Measurements from ENCODE around the gene HBS1L. TPM values are rescaled to one million over a fixed set of nuclear protein-coding genes. Genes with fewer than 3 reads are reported as not detected.
"Not testable (repeated sequence)": the region's sequence is repeated elsewhere in the genome, so short reads cannot be mapped to it uniquely, and the experiment has no call there.

Gene HBS1L
- total RNA-seq, 1 experiment from 2014 or later: 97.0 TPM

DNA sequence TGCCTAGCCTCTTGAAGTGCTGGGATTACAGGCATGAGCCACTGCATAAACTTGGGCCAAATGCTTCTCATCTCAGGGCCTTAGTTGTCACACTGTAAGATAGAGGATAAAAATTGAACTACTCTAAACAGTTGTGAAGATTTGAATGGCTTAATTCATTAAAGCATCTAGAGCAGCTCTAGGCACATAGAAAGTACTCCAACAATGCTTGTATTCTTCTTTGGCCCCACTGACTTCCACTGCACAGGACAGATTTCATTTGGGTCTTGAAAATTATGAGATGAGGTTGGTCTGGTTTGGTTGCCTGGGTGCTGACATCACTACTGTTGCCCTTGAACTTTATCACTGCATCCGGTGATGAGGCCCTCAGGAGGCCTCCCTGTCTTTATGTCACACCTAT, 10.0 kb upstream of the HBS1L start:
- ChIA-PET POLR2A (interaction anchor here (3.2 kb wide), 1 partner anchor 10 kb away, joined by 14 read pairs; the partner anchor contains the start of gene HBS1L), CTCF (no interaction called here)
- no TSS peak for BruUV-seq (replicated peaks)
- Mint-ChIP-seq H3K9me3 (ENCODE audit: unreplicated experiment) (no peaks in the 10 kb centered on the region), H3K27ac (ENCODE audit: low read depth, unreplicated experiment) (no peak overlapping the region), H3K4me1 (ENCODE audit: insufficient read depth, unreplicated experiment) (no peaks in the 10 kb centered on the region), H3K36me3 (ENCODE audit: insufficient read depth, unreplicated experiment) (no peaks in the 10 kb centered on the region), H3K27me3 (ENCODE audit: insufficient read depth, unreplicated experiment) (peaks cover 20% of the 10 kb centered on the region), H3K4me3 (ENCODE audit: unreplicated experiment) (no peak overlapping the region)
- no peak for DNase-seq (ENCODE audit: unreplicated experiment)
- intact Hi-C loops (cut with micrococcal nuclease): no loop called here
- TF ChIP-seq, protein P1, sequence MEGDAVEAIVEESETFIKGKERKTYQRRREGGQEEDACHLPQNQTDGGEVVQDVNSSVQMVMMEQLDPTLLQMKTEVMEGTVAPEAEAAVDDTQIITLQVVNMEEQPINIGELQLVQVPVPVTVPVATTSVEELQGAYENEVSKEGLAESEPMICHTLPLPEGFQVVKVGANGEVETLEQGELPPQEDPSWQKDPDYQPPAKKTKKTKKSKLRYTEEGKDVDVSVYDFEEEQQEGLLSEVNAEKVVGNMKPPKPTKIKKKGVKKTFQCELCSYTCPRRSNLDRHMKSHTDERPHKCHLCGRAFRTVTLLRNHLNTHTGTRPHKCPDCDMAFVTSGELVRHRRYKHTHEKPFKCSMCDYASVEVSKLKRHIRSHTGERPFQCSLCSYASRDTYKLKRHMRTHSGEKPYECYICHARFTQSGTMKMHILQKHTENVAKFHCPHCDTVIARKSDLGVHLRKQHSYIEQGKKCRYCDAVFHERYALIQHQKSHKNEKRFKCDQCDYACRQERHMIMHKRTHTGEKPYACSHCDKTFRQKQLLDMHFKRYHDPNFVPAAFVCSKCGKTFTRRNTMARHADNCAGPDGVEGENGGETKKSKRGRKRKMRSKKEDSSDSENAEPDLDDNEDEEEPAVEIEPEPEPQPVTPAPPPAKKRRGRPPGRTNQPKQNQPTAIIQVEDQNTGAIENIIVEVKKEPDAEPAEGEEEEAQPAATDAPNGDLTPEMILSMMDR (IDR thresholded peaks at IDR 0.05; ENCODE audit: unreplicated experiment): no peak

DNA sequence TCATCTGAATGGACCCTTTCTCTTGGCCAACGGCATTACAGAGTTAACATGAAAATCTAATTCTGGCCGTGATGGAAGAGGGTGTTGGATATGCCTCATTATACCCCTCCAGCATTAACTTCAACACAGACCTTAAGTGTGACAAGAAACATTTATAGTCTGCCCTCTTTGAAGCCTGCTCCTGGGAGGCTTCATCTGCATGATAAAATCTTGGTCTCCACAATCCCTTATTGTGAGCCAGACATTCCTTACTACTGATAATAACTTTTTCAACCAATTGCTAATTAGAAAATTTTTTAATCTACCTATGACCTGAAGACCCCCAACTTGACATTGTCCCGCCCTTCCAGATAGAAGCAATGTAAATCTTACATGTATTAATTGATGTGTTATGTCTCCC, 9.3 kb upstream of the HBS1L start:
- ChIA-PET POLR2A (interaction anchor here (3.2 kb wide), 1 partner anchor 9 kb away, joined by 14 read pairs; the partner anchor contains the start of gene HBS1L), CTCF (no interaction called here)
- Mint-ChIP-seq H3K36me3 (ENCODE audit: insufficient read depth, unreplicated experiment) (no peaks in the 10 kb centered on the region), H3K27ac (ENCODE audit: low read depth, unreplicated experiment) (no peak overlapping the region), H3K9me3 (ENCODE audit: unreplicated experiment) (no peaks in the 10 kb centered on the region), H3K27me3 (ENCODE audit: insufficient read depth, unreplicated experiment) (peaks cover 22% of the 10 kb centered on the region), H3K4me1 (ENCODE audit: insufficient read depth, unreplicated experiment) (no peaks in the 10 kb centered on the region), H3K4me3 (ENCODE audit: unreplicated experiment) (no peak overlapping the region)
- intact Hi-C loops (cut with micrococcal nuclease): no loop called here
- DNase-seq (ENCODE audit: unreplicated experiment): no peak
- TF ChIP-seq, protein P1 (IDR thresholded peaks at IDR 0.05; ENCODE audit: unreplicated experiment): no peak
- BruUV-seq (replicated peaks): no TSS peak

DNA sequence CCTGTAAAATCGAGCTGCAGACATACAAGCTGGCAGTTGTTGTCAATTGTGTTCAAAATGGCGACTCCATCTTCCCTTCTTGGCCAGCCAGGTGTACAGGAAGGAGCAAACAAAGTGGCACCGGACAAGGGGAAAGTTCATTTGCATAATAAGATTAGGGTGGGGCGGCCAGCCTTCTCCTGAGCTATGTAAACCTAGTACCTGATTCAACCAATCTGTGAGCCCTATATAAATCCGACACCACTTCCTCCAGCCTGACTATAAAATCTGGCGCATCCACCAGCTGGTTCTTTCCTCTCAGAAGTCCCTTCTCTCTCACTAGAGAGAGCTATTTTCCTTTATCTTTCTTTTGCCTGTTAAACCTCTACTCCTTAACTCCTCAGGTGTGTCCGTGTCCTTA, 8.1 kb upstream of the HBS1L start:
- ChIA-PET POLR2A (interaction anchor here (3.2 kb wide), 1 partner anchor 8 kb away, joined by 14 read pairs; the partner anchor contains the start of gene HBS1L), CTCF (interaction anchor here (0.6 to 0.7 kb wide), 2 partner anchors 1073 to 1617 kb away, joined by 3 read pairs; no protein-coding TSS in a partner anchor)
- intact Hi-C loops (cut with micrococcal nuclease): no loop called here

DNA sequence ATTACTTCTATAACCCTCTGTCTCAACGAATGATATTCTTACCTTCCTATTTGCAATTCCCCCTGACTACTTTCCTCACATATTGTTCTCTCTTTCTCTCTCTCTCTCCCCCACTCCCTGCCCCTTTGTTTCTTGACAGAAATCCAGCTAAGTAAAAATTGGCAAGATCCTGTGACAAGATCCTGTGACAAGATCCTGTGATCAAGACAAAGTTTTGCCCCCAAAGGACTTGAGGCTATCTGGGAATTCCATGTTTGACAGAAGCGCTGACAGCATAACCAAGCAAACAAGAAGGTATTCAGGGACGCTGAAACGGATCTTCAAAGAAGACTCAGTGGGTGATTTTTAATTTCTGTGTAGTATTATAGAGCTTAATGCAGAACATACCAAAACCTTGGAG, 5.5 kb upstream of the HBS1L start:
- CTCF ChIA-PET: interaction anchor here (0.6 kb wide), 1 partner anchor 9 kb away, joined by 3 read pairs; no protein-coding TSS in a partner anchor
- peaks cover 22% of the 10 kb centered on the region for H3K27me3 Mint-ChIP-seq (ENCODE audit: insufficient read depth, unreplicated experiment)
- no peaks in the 10 kb centered on the region for H3K9me3 Mint-ChIP-seq (ENCODE audit: unreplicated experiment)
- POLR2A ChIA-PET: no interaction called here
- no peak overlapping the region for H3K27ac Mint-ChIP-seq (ENCODE audit: low read depth, unreplicated experiment)
- intact Hi-C loops (cut with micrococcal nuclease): no loop called here
- no peak overlapping the region for H3K4me3 Mint-ChIP-seq (ENCODE audit: unreplicated experiment)
- no peak for DNase-seq (ENCODE audit: unreplicated experiment)
- H3K4me1 Mint-ChIP-seq (ENCODE audit: insufficient read depth, unreplicated experiment): no peaks in the 10 kb centered on the region
- no peaks in the 10 kb centered on the region for H3K36me3 Mint-ChIP-seq (ENCODE audit: insufficient read depth, unreplicated experiment)
- TF ChIP-seq, protein P1 (IDR thresholded peaks at IDR 0.05; ENCODE audit: unreplicated experiment): no peak
- no TSS peak for BruUV-seq (replicated peaks)

More for the DNA sequence above, 8.1 kb upstream of the HBS1L start:
- H3K27ac Mint-ChIP-seq (ENCODE audit: low read depth, unreplicated experiment): no peak overlapping the region
- H3K27me3 Mint-ChIP-seq (ENCODE audit: insufficient read depth, unreplicated experiment): peaks cover 22% of the 10 kb centered on the region
- no peaks in the 10 kb centered on the region for H3K4me1 Mint-ChIP-seq (ENCODE audit: insufficient read depth, unreplicated experiment)
- TF ChIP-seq, protein P1 (IDR thresholded peaks at IDR 0.05; ENCODE audit: unreplicated experiment): no peak
- BruUV-seq (replicated peaks): no TSS peak
- no peaks in the 10 kb centered on the region for H3K9me3 Mint-ChIP-seq (ENCODE audit: unreplicated experiment)
- no peaks in the 10 kb centered on the region for H3K36me3 Mint-ChIP-seq (ENCODE audit: insufficient read depth, unreplicated experiment)
- no peak for DNase-seq (ENCODE audit: unreplicated experiment)
- no peak overlapping the region for H3K4me3 Mint-ChIP-seq (ENCODE audit: unreplicated experiment)

DNA sequence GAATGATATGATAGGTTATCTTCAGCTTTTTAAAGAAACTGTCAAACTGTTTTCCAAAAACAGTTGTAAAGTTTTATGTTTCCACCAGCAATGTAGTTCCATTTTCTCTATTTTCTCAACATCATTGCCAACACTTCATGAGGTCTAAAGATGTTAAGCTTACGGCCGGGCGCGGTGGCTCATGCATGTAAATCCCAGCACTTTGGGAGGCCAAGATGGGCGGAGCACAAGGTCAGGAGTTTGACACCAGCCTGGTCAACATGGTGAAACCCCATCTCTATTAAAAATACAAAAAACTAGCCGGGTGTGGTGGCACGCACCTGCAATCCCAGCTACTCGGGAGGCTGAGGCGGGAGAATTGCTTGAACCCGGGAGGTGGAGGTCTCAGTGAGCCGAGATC, 3.7 kb upstream of the HBS1L start:
- peaks cover 22% of the 10 kb centered on the region for H3K27me3 Mint-ChIP-seq (ENCODE audit: insufficient read depth, unreplicated experiment)
- BruUV-seq (replicated peaks); DNase-seq (ENCODE audit: unreplicated experiment); H3K9me3 Mint-ChIP-seq (ENCODE audit: unreplicated experiment); H3K36me3 Mint-ChIP-seq (ENCODE audit: insufficient read depth, unreplicated experiment); H3K4me1 Mint-ChIP-seq (ENCODE audit: insufficient read depth, unreplicated experiment); intact Hi-C loops (cut with micrococcal nuclease); H3K27ac Mint-ChIP-seq (ENCODE audit: low read depth, unreplicated experiment); H3K4me3 Mint-ChIP-seq (ENCODE audit: unreplicated experiment): not testable (repeated sequence)
- POLR2A ChIA-PET: interaction anchor here (0.7 kb wide), 1 partner anchor 58 kb away, joined by 3 read pairs; no protein-coding TSS in a partner anchor
- CTCF ChIA-PET: interaction anchor here (0.5 to 0.7 kb wide), 2 partner anchors 68 to 223 kb away, joined by 3 read pairs; no protein-coding TSS in a partner anchor
